GM19193 (cell line): ENCODE results near the gene NMNAT3.

Source experiments
- POLR2A ChIP-seq: IDR thresholded peaks from 4 replicates; pipeline ENCODE4 v1.6.1; 2011; ENCODE audit not compliant: insufficient read depth, insufficient read length; ENCODE audit errors: extremely low read depth

NMNAT3 gene

DNA sequence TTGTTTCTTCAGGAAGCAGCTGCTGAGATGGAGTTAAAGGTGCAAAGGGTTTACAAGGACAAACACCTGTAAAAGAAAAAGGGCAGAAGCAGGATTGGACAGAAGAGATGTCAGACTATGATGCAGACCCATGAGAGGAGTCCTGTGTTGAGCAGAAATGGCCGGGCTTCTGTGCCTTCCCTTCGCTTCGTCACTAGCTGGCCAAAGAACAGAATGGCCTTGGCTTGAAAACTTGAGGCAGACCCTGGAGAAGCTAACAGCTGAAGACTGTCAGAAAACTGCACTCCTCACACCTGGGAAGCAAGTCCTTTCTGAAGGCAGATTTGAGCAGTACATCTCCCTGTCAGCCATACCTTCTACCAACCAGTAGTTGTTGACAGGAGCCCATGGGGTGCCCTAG is 8.4 kb upstream of the NMNAT3 start:
- no peak for TF ChIP-seq POLR2A

GRCh38 chr3:139679220-139679775 is 1.5 kb upstream of the NMNAT3 start:
- TF ChIP-seq POLR2A: no peak

DNA sequence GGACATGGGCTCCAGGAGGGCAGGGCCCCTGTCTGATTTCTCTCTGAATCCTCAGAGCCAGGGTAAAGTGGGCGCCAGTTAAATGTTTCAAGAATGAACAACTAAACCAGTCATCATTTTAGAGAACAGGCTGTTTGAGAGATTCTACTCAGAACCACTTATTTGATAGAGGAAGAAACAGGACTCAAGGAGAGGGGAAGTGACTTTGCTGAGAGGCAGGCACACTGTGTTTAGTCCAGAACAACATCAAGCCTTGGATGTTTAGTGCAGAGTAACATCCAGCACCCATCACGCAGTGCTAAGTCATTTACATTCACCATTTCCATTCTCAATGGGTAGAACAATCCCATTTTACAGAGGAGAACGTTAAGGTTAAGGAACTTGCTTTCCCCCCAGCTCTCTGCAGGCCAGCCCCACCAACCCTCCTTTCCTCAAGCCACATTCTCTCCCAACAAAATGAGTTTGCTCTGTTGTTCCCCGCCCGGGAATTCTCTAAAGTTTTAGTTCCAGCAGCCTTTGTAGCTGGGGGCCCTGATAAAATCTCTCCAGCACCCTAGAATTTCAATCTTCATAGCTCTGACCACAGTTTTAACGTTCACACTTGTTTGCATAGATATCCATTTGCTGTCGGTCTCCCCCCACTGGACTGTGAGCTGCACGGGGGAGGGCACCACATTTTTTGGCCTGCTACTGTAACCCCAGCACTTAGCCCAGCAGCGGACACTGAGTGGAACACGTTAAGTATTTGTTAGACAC is 962 bp downstream of the NMNAT3 start:
- TF ChIP-seq POLR2A: no peak

- TF ChIP-seq POLR2A: no peak
These were observed 1.7 kb downstream of the NMNAT3 start for GRCh38 chr3:139676108-139676507.

GRCh38 chr3:139675327-139675726 is 2.4 kb downstream of the NMNAT3 start:
- no peak for TF ChIP-seq POLR2A

- no peak for TF ChIP-seq POLR2A
These were observed 3.1 kb downstream of the NMNAT3 start for GRCh38 chr3:139674571-139675260.

DNA sequence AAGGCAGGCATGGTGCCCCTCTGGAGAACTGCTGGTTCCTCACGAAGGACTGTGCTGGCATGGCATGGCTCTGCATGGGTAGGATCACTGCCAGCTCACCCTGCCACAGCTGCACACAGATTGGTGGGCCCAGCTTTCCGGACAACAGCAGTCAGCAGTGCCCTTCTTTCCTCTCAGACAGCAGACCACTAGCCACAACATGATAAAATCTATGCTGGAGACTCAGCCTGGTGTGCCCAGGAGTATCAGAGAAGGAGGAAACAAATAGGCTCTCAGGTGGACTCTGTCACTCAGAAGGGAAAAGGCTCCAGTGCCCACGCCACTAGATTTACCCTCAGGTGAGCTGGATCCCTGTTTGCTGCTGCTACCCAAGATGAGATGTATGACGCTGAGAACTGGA is 4.9 kb downstream of the NMNAT3 start:
- TF ChIP-seq POLR2A: no peak

DNA sequence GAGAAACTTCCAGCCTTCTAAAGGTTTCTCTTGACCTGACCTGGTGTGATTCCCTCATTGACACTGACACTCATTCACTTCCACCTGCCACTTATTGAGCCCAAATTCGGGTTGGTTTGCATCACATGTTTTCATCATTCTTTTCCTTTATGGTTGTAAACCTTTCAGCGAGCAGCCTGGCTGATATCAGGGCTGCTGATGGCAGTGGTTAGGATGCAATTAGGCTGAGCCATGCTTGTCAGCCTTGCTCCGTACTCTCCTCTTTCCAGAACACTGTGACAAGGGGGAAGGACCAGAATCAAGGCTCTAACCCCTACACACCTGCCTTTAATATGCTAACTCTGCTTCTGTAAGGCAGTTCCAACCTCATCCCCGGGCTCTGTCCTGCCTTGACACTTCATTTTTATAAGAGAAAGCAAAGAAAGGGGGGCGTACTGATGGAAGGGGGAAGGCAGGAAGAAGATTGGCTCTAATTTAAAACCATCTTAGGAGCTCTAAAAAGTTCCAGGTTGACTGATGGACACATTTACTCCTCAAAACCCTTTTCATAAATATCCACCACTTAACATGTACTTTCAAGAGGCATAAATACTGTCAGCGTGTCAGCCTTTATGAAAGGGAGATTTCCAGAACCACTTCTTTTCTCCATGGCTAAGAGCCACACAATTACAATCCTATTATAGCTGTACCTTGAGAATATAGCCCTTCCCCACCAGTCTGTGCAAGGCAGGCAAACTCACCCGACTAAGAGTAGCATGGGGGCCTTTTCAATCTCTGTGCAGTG is 5.7 kb downstream of the NMNAT3 start:
- TF ChIP-seq POLR2A: no peak

GRCh38 chr3:139671107-139671506 is 6.7 kb downstream of the NMNAT3 start:
- no peak for TF ChIP-seq POLR2A

- TF ChIP-seq POLR2A: no peak
These were observed 7.6 kb downstream of the NMNAT3 start for GRCh38 chr3:139670196-139670595.

- no peak for TF ChIP-seq POLR2A
These were observed 9.4 kb downstream of the NMNAT3 start for GRCh38 chr3:139668332-139668731.

- no peak for TF ChIP-seq POLR2A
These were observed 12.8 kb downstream of the NMNAT3 start for GRCh38 chr3:139664958-139665357.

DNA sequence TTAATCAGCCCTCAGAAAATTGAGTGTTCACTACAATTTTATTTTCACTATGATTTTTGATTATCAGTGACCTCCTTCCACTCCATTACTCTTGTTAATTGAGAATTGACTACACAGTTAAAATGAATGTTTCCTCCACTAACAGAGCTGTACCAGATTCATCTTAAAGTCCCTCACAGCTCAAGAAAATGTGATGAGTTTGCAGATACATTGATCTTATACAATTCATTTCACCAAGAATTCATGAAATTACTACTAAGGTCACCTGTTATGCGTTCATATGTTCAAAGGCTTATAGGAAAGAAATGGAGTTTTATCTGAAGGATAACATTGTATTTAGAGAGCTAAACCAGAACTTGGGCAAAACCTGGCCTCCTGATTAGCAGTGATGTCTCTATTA is 17.5 kb downstream of the NMNAT3 start:
- TF ChIP-seq POLR2A: no peak

- no peak for TF ChIP-seq POLR2A
These were observed 18.3 kb downstream of the NMNAT3 start for GRCh38 chr3:139659511-139659910.

DNA sequence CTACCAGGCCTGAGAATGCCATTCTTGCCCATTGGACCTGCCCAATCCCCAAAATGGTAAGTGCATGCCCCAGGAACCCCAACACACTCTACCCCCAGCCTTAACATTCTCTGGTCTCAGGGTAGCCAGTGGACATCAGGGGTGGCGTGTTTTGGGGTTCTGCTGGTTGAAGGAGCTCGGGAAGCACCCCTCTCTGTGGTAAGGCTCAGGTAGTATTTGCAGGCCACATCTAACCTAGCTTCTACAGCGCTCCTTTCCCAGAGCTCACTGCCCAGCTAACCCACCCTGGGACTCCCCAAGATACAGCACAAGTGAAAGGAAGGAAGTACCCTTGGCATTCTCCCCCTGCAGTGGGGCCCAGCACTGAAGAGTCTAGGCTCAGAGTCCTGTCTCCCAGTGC is 19.8 kb downstream of the NMNAT3 start:
- no peak for TF ChIP-seq POLR2A
